SK-N-SH treated with all-trans-retinoic acid at 6 μM for 48 hours (cell line): ENCODE results near the gene CHSY1.

Experiments
- BACH2 ChIP-seq: fragments of 250-450 bp; sonication (Bioruptor Pico); IDR thresholded peaks from 2 replicates; pipeline ENCODE4 v1.9.0; 2021; ENCODE audit warnings: mild to moderate bottlenecking, borderline replicate concordance
- GLIS3 ChIP-seq: fragments of 250-450 bp; sonication (Bioruptor Pico); IDR thresholded peaks from 2 replicates; pipeline ENCODE4 v1.5.0; 2020; ENCODE audit warnings: mild to moderate bottlenecking, moderate library complexity
- OSR1 ChIP-seq: fragments of 250-450 bp; sonication (Bioruptor Pico); IDR thresholded peaks from 2 replicates; pipeline ENCODE4 v1.8.0; 2022; ENCODE audit warnings: moderate library complexity, mild to moderate bottlenecking, inconsistent platforms
- SNAI2 ChIP-seq: fragments of 250-450 bp; sonication (Bioruptor Pico); IDR thresholded peaks from 2 replicates; pipeline ENCODE4 v1.5.0; 2020; ENCODE audit warnings: mild to moderate bottlenecking, moderate library complexity
- ZFP30 ChIP-seq: fragments of 450-650 bp; formaldehyde crosslinking; IDR thresholded peaks from 2 replicates; pipeline ENCODE4 v1.5.0; 2022; ENCODE audit warnings: mild to moderate bottlenecking, moderate library complexity
- TF ChIP-seq, protein P1 (sequence below): fragments of 250-450 bp; sonication (Bioruptor Pico); IDR thresholded peaks from 2 replicates; pipeline ENCODE4 v1.5.0; 2020; ENCODE audit warnings: mild to moderate bottlenecking, moderate library complexity
- TF ChIP-seq, protein P2 (sequence below): fragments of 250-450 bp; sonication (Bioruptor Pico); IDR thresholded peaks from 2 replicates; pipeline ENCODE4 v1.5.1; 2021; ENCODE audit warnings: mild to moderate bottlenecking, moderate library complexity

GRCh38 chr15:101173233-101174119 lies 78.4 kb downstream of the CHSY1 start:
- TF ChIP-seq ZFP30 (CRISPR knock-in tag) (no peak), GLIS3 (CRISPR knock-in tag) (no peak), OSR1 (CRISPR knock-in tag) (no peak), SNAI2 (no peak), BACH2 (no peak)
- TF ChIP-seq, protein P1, sequence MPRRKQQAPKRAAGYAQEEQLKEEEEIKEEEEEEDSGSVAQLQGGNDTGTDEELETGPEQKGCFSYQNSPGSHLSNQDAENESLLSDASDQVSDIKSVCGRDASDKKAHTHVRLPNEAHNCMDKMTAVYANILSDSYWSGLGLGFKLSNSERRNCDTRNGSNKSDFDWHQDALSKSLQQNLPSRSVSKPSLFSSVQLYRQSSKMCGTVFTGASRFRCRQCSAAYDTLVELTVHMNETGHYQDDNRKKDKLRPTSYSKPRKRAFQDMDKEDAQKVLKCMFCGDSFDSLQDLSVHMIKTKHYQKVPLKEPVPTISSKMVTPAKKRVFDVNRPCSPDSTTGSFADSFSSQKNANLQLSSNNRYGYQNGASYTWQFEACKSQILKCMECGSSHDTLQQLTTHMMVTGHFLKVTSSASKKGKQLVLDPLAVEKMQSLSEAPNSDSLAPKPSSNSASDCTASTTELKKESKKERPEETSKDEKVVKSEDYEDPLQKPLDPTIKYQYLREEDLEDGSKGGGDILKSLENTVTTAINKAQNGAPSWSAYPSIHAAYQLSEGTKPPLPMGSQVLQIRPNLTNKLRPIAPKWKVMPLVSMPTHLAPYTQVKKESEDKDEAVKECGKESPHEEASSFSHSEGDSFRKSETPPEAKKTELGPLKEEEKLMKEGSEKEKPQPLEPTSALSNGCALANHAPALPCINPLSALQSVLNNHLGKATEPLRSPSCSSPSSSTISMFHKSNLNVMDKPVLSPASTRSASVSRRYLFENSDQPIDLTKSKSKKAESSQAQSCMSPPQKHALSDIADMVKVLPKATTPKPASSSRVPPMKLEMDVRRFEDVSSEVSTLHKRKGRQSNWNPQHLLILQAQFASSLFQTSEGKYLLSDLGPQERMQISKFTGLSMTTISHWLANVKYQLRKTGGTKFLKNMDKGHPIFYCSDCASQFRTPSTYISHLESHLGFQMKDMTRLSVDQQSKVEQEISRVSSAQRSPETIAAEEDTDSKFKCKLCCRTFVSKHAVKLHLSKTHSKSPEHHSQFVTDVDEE, result no peak
- TF ChIP-seq, protein P2, sequence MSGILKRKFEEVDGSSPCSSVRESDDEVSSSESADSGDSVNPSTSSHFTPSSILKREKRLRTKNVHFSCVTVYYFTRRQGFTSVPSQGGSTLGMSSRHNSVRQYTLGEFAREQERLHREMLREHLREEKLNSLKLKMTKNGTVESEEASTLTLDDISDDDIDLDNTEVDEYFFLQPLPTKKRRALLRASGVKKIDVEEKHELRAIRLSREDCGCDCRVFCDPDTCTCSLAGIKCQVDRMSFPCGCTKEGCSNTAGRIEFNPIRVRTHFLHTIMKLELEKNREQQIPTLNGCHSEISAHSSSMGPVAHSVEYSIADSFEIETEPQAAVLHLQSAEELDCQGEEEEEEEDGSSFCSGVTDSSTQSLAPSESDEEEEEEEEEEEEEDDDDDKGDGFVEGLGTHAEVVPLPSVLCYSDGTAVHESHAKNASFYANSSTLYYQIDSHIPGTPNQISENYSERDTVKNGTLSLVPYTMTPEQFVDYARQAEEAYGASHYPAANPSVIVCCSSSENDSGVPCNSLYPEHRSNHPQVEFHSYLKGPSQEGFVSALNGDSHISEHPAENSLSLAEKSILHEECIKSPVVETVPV, result no peak
